Natural killer cell (primary cell): ENCODE data around the gene CPSF6. TPM values are rescaled to one million over a fixed set of nuclear protein-coding genes. Genes with fewer than 3 reads are reported as not detected.
"Not testable (repeated sequence)": the region's sequence is repeated elsewhere in the genome, so short reads cannot be mapped to it uniquely, and the experiment has no call there.

ENCODE experiments used
- ATAC-seq, 3 donors: fragments of 150-1000 bp in 2 of 3; fragments of 200-7000 bp in 1 of 3; cut with Tn5 transposase; 1 replicate in 1 of 3; 2 replicates in 2 of 3; pipeline ENCODE4 v1.10.0; 2021; ENCODE audit warnings: mild to moderate bottlenecking in 2 of 3, moderate library complexity in 2 of 3
- DNase-seq, 2 donors: peaks; one replicate each; pipeline versions ENCODE4 v3.0.0 to v3.0.0-alpha.2; 2013 to 2021; ENCODE audit warnings: mixed read lengths in 1 of 2
- H3K27ac ChIP-seq: one replicate; pipeline ENCODE4 v1.5.1; 2013; ENCODE audit warnings: mild to moderate bottlenecking, low read length
- H3K27me3 ChIP-seq: one replicate; pipeline ENCODE4 v1.6.1; 2013; ENCODE audit warnings: low read length; ENCODE audit not compliant: control insufficient read depth, insufficient read depth
- H3K36me3 ChIP-seq: one replicate; pipeline ENCODE4 v1.6.1; 2013; ENCODE audit warnings: low read length; ENCODE audit not compliant: control insufficient read depth, insufficient read depth
- H3K4me1 ChIP-seq: one replicate; pipeline ENCODE4 v1.6.1; 2013; ENCODE audit warnings: low read length; ENCODE audit not compliant: control insufficient read depth, insufficient read depth
- H3K4me3 ChIP-seq: one replicate; pipeline ENCODE4 v1.5.1; 2013; ENCODE audit warnings: low read length
- H3K9me3 ChIP-seq: one replicate; pipeline ENCODE4 v1.6.1; 2013; ENCODE audit warnings: low read length; ENCODE audit not compliant: control insufficient read depth, insufficient read depth
- H3K27ac Mint-ChIP-seq, 2 donors: one replicate each; pipeline ENCODE4 v1.8.0; 2022; ENCODE audit warnings: mild to moderate bottlenecking in 2 of 2, mixed read lengths in 2 of 2, moderate library complexity in 1 of 2
- H3K27me3 Mint-ChIP-seq, 2 donors: one replicate each; pipeline ENCODE4 v1.8.0; 2022; ENCODE audit warnings: low read depth in 2 of 2, mixed read lengths in 2 of 2
- H3K36me3 Mint-ChIP-seq: one replicate; pipeline ENCODE4 v1.8.0; 2022; ENCODE audit warnings: mixed read lengths
- H3K4me1 Mint-ChIP-seq, 2 donors: one replicate each; pipeline ENCODE4 v1.8.0; 2022; ENCODE audit warnings: mixed read lengths in 2 of 2
- H3K4me3 Mint-ChIP-seq: one replicate; pipeline ENCODE4 v1.8.0; 2022; ENCODE audit warnings: mild to moderate bottlenecking, moderate library complexity, mixed read lengths
- H3K9me3 Mint-ChIP-seq, 2 donors: one replicate each; pipeline ENCODE4 v1.8.0; 2022; ENCODE audit warnings: mixed read lengths in 2 of 2
- CTCF ChIP-seq: fragments of 200-600 bp; IDR thresholded peaks from one replicate; pipeline ENCODE4 v1.8.0; 2022; ENCODE audit warnings: antibody characterized with exemption
- WGBS: methylation state at CpG from one replicate; pipeline ENCODE4 v1.1.7; 2013; ENCODE audit warnings: missing lambda C conversion rate; ENCODE audit not compliant: insufficient coverage; 5-methylcytosine and 5-hydroxymethylcytosine counted together
- intact Hi-C: fragments of 100-400 bp; cut with micrococcal nuclease; formaldehyde crosslinking; loops from one replicate; pipeline ENCODE4 v1.14.2; 2022
- total RNA-seq, 4 donors: library from RNA; stranded (reverse); fragments of 120-200 nt in 1 of 4; gene quantifications; one replicate each; pipeline versions ENCODE4 v1.2.3 to v1.2.4, GENCODE V29; 2013 to 2022

The CPSF6 gene
- total RNA-seq, 3 donors from 2014 or later (not counting 1 experiment from before 2014, with no cell fraction given), result 88.5 to 99.4 (median 95.4) TPM

- H3K36me3 ChIP-seq, H3K4me3 Mint-ChIP-seq, H3K9me3 ChIP-seq, H3K9me3 Mint-ChIP-seq, H3K4me1 ChIP-seq, ATAC-seq, H3K4me3 ChIP-seq, H3K4me1 Mint-ChIP-seq, intact Hi-C loops, H3K27ac ChIP-seq, H3K27me3 ChIP-seq, H3K27ac Mint-ChIP-seq, H3K36me3 Mint-ChIP-seq, DNase-seq: not testable (repeated sequence)
- H3K27me3 Mint-ChIP-seq, result peaks cover 12 to 20% of the 10 kb centered on the region in 2 donors
- 63% methylated on average over 1 of the region's 2 CpGs for WGBS
Measured at GRCh38 chr12:69317233-69317632, 77.9 kb downstream of the CPSF6 start.

GRCh38 chr12:69318225-69318624 lies 78.9 kb downstream of the CPSF6 start:
- Mint-ChIP-seq H3K4me1 (no peaks in the 10 kb centered on the region), H3K27ac (no peak overlapping the region)
- DNase-seq, result no peak

GRCh38 chr12:69321351-69321750 lies 82.0 kb downstream of the CPSF6 start:
- no peak overlapping the region for H3K27ac ChIP-seq
- peak in 1 of 3 donors; percentile 55 for ATAC-seq

More at GRCh38 chr12:69318225-69318624, 78.9 kb downstream of the CPSF6 start:
- Mint-ChIP-seq H3K9me3 (no peaks in the 10 kb centered on the region), H3K4me3 (no peak overlapping the region), H3K27me3 (peaks cover 12 to 20% of the 10 kb centered on the region in 2 donors), H3K36me3 (peaks cover 7% of the 10 kb centered on the region)
- Histone ChIP-seq H3K9me3 (no peaks in the 10 kb centered on the region), H3K27me3 (peaks cover 4% of the 10 kb centered on the region), H3K27ac (no peak overlapping the region), H3K36me3 (no peaks in the 10 kb centered on the region), H3K4me1 (no peaks in the 10 kb centered on the region), H3K4me3 (no peak overlapping the region)
- 79% methylated on average over 2 of the region's 2 CpGs for WGBS
- TF ChIP-seq CTCF, result no peak
- ATAC-seq, result no peak
- intact Hi-C loops, result no loop called here

More at GRCh38 chr12:69321351-69321750, 82.0 kb downstream of the CPSF6 start:
- 70% methylated on average over 1 of the region's 1 CpG for WGBS
- no peak overlapping the region for H3K27ac Mint-ChIP-seq
- H3K27me3 Mint-ChIP-seq, result peaks cover 15 to 20% of the 10 kb centered on the region in 2 donors
- H3K36me3 Mint-ChIP-seq, result peaks cover 7% of the 10 kb centered on the region
- DNase-seq, result no peak
- Histone ChIP-seq H3K4me1 (no peaks in the 10 kb centered on the region), H3K4me3 (no peak overlapping the region), H3K27me3 (peaks cover 4% of the 10 kb centered on the region), H3K36me3 (no peaks in the 10 kb centered on the region), H3K9me3 (no peaks in the 10 kb centered on the region)
- no peaks in the 10 kb centered on the region for H3K4me1 Mint-ChIP-seq
- H3K9me3 Mint-ChIP-seq, result no peaks in the 10 kb centered on the region
- no peak overlapping the region for H3K4me3 Mint-ChIP-seq
- intact Hi-C loops, result no loop called here
- no peak for TF ChIP-seq CTCF

Other genes with a start within 250 kb of the CPSF6 start
- gene LYZ, start 108.8 kb downstream of the CPSF6 start, total RNA-seq, result 100 to 1,000 TPM in 2 of 3 donors, 10 to 100 TPM in 1; 83.1 to 337 (median 146) TPM
- gene YEATS4, start 120.2 kb downstream of the CPSF6 start, total RNA-seq, result 10 to 100 TPM; 18.2 to 23.9 (median 20.3) TPM
- 10 to 100 TPM; 25.6 to 33.8 (median 28.2) TPM for gene FRS2, start 230.8 kb downstream of the CPSF6 start, total RNA-seq